Subcutaneous adipose tissue (tissue), 4 donors: Measurements from ENCODE around the gene RASGRF1. TPM values are rescaled to one million over a fixed set of nuclear protein-coding genes. Genes with fewer than 3 reads are reported as not detected.

Experiments used
- CTCF ChIP-seq: fragments of 450-650 bp; IDR thresholded peaks from one replicate; pipeline ENCODE4 v1.5.1; 2016; ENCODE audit warnings: low read depth, mild to moderate bottlenecking, control low read depth, antibody characterized with exemption, moderate library complexity
- total RNA-seq, 4 donors: library from RNA; depleted of rRNA; stranded (reverse); fragments of >200 nt; gene quantifications; one replicate each; pipeline ENCODE4 v1.1.0, GENCODE V29; 2016

RASGRF1 gene
- total RNA-seq, 4 donors from 2014 or later, result under 0.01 to 1.7 (median 0.22) TPM; not detected in 1

GRCh38 chr15:78998526-78998925 is 92.1 kb downstream of the RASGRF1 start:
- no peak for TF ChIP-seq CTCF

- no peak for TF ChIP-seq CTCF
Observed at GRCh38 chr15:78997981-78998499, 92.5 kb downstream of the RASGRF1 start.

GRCh38 chr15:78996894-78997275 is 93.7 kb downstream of the RASGRF1 start:
- TF ChIP-seq CTCF, result no peak

GRCh38 chr15:78995921-78996893 is 94.4 kb downstream of the RASGRF1 start:
- no peak for TF ChIP-seq CTCF

- no peak for TF ChIP-seq CTCF
Observed at GRCh38 chr15:78993931-78994530, 96.5 kb downstream of the RASGRF1 start.

- TF ChIP-seq CTCF, result no peak
Observed at GRCh38 chr15:78993257-78993930, 97.2 kb downstream of the RASGRF1 start.
